ENCODE measurements around the gene CELF1. TPM values are rescaled to one million over a fixed set of nuclear protein-coding genes. Genes with fewer than 3 reads are reported as not detected.

Gene CELF1
- total and polyA plus RNA-seq, 11 donors = 27.3 to 111 (median 85.5) TPM

- WGBS, 4 donors = 83 to 91% (median 87%) methylated on average over 7 of the region's 7 CpGs
- TF ChIP-seq POLR2A (IDR thresholded peaks at IDR 0.05) (no peak), CTCF (IDR thresholded peaks at IDR 0.05) (no peak)
- H3K9me3 ChIP-seq = no peaks in the 10 kb centered on the region
- no peaks in the 10 kb centered on the region for H3K27me3 ChIP-seq
- H3K4me1 ChIP-seq = peaks cover 3 to 49% (median 31%) of the 10 kb centered on the region in 12 donors
- intact Hi-C loops (cut with DNase I) = loop anchor here in 3 of 10 donors (5.0 to 10.0 kb wide), 2 partner anchors 85 to 147 kb away; partner anchors contain the start of gene CELF1 (in 1 of the 3)
- peaks cover 0 to 67% (median 57%) of the 10 kb centered on the region in 9 donors for H3K36me3 ChIP-seq
- DNase-seq (no peak), ATAC-seq (peak in 1 of 4 donors; percentile 9)
- H3K4me3 ChIP-seq = no peak overlapping the region
- H3K27ac ChIP-seq = peak overlapping the region; percentile 41 to 79 (median 60)
These were observed 85.6 kb downstream of the CELF1 start for GRCh38 chr11:47467357-47467756.

- H3K36me3 ChIP-seq = peaks cover 0 to 64% (median 51%) of the 10 kb centered on the region in 9 donors
- WGBS, 4 donors = 13 to 26% (median 20%) methylated on average over 4 of the region's 4 CpGs
- peak overlapping the region in 3 of 12 donors; percentile 5 to 28 (median 7) for H3K4me3 ChIP-seq
- DNase-seq (peak in 4 of 5 donors; percentile 30 to 62 (median 56)), ATAC-seq (peak; percentile 32 to 70 (median 63))
- H3K4me1 ChIP-seq = peaks cover 3 to 49% (median 31%) of the 10 kb centered on the region in 12 donors
- intact Hi-C loops (cut with DNase I) = loop anchor here in 3 of 10 donors (5.0 to 10.0 kb wide), 2 partner anchors 86 to 148 kb away; partner anchors contain the start of gene CELF1 (in 1 of the 3)
- no peak for TF ChIP-seq CTCF (IDR thresholded peaks at IDR 0.05)
- TF ChIP-seq POLR2A (IDR thresholded peaks at IDR 0.05) = no peak
- H3K27ac ChIP-seq = peak overlapping the region; percentile 41 to 79 (median 60)
- no peaks in the 10 kb centered on the region for H3K27me3 ChIP-seq
- H3K9me3 ChIP-seq = no peaks in the 10 kb centered on the region
These were observed 86.2 kb downstream of the CELF1 start for GRCh38 chr11:47466701-47467250.

GRCh38 chr11:47466201-47466600 is 86.7 kb downstream of the CELF1 start:
- H3K4me1 ChIP-seq = peaks cover 3 to 49% (median 31%) of the 10 kb centered on the region in 12 donors
- DNase-seq (no peak), ATAC-seq (no peak)
- no peaks in the 10 kb centered on the region for H3K27me3 ChIP-seq
- TF ChIP-seq POLR2A (IDR thresholded peaks at IDR 0.05) (no peak), CTCF (IDR thresholded peaks at IDR 0.05) (no peak)
- H3K27ac ChIP-seq = peak overlapping the region; percentile 41 to 79 (median 60)
- H3K4me3 ChIP-seq = peak overlapping the region in 3 of 12 donors; percentile 5 to 28 (median 7)
- intact Hi-C loops (cut with DNase I) = loop anchor here in 3 of 10 donors (5.0 to 10.0 kb wide), 2 partner anchors 86 to 149 kb away; partner anchors contain the start of gene CELF1 (in 1 of the 3)
- no peaks in the 10 kb centered on the region for H3K9me3 ChIP-seq
- H3K36me3 ChIP-seq = peaks cover 0 to 63% (median 46%) of the 10 kb centered on the region in 9 donors
- WGBS, 4 donors = 32 to 50% (median 34%) methylated on average over 5 of the region's 5 CpGs

- intact Hi-C loops (cut with DNase I) = loop anchor here in 2 of 10 donors (10.0 kb wide), 1 partner anchor 150 kb away; no protein-coding TSS in a partner anchor
- Histone ChIP-seq H3K36me3 (peaks cover 0 to 52% (median 28%) of the 10 kb centered on the region in 9 donors), H3K4me1 (peaks cover 3 to 49% (median 31%) of the 10 kb centered on the region in 12 donors), H3K4me3 (no peak overlapping the region), H3K9me3 (no peaks in the 10 kb centered on the region), H3K27ac (no peak overlapping the region), H3K27me3 (no peaks in the 10 kb centered on the region)
- DNase-seq (no peak), ATAC-seq (no peak)
- TF ChIP-seq CTCF (IDR thresholded peaks at IDR 0.05) = no peak
- no peak for TF ChIP-seq POLR2A (IDR thresholded peaks at IDR 0.05)
- 91 to 95% (median 92%) methylated on average over 5 of the region's 5 CpGs for WGBS, 4 donors
These were observed 88.4 kb downstream of the CELF1 start for GRCh38 chr11:47464483-47464882.
